Measurements from ENCODE around the gene HDGF. TPM values are rescaled to one million over a fixed set of nuclear protein-coding genes. Genes with fewer than 3 reads are reported as not detected.

Gene HDGF
- 61.6 TPM for total RNA-seq

DNA sequence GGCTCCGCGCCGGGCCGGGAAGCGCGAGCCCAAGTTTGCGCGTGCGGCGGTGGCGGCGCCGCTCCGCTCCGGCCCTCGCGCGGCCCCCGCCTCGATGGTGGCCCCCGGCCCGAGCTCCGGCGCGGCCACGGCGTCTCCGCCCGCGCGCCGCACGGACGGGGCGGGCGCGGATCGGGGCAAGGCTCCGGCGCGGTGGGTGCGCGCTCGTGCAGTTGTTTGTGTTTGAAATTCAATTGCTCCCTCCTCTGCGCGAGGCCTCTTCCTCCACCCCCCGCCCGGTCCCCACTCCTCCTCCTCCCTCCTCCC lies at the start of gene HDGF:
TSS of gene HDGF (minus strand) at position 225 of the 306 bp plus-strand sequence. CDS start 246 bp downstream, outside the sequence.
- H3K27me3 ChIP-seq (ENCODE audit: control insufficient read depth in 3 of 3, insufficient read depth in 3 of 3, low read length in 3 of 3) = no peaks in the 10 kb centered on the region
- peak within 1 kb of the TSS; percentile 98 to 99 (median 98) for H3K9ac ChIP-seq (ENCODE audit: low read depth in 1 of 3, low read length in 3 of 3)
- H3K4me3 ChIP-seq (ENCODE audit: low read length in 3 of 3) = peak within 1 kb of the TSS; percentile 93 to 98 (median 95)
- no peaks in the 10 kb centered on the region for H3K9me3 ChIP-seq (ENCODE audit: control insufficient read depth in 3 of 3, low read length in 3 of 3)
- H3K27ac ChIP-seq (ENCODE audit: low read depth, low read length) = peak within 1 kb of the TSS; percentile 100
- H3K36me3 ChIP-seq (ENCODE audit: control insufficient read depth in 3 of 3, insufficient read depth in 3 of 3, low read length in 3 of 3) = peaks cover 0 to 4% (median 0%) of the 10 kb centered on the region in 3 donors
- peaks cover 48 to 65% (median 61%) of the 10 kb centered on the region in 3 donors for H3K4me1 ChIP-seq (ENCODE audit: control insufficient read depth in 3 of 3, insufficient read depth in 3 of 3, low read length in 3 of 3)

GRCh38 chr1:156797212-156797871 lies 45.9 kb upstream of the HDGF start:
- no peak overlapping the region for H3K4me3 ChIP-seq (ENCODE audit: low read length in 3 of 3)
- peaks cover 19 to 24% (median 21%) of the 10 kb centered on the region in 3 donors for H3K4me1 ChIP-seq (ENCODE audit: control insufficient read depth in 3 of 3, insufficient read depth in 3 of 3, low read length in 3 of 3)
- no peaks in the 10 kb centered on the region for H3K27me3 ChIP-seq (ENCODE audit: control insufficient read depth in 3 of 3, insufficient read depth in 3 of 3, low read length in 3 of 3)
- H3K9me3 ChIP-seq (ENCODE audit: control insufficient read depth in 3 of 3, low read length in 3 of 3) = no peaks in the 10 kb centered on the region
- H3K36me3 ChIP-seq (ENCODE audit: control insufficient read depth in 3 of 3, insufficient read depth in 3 of 3, low read length in 3 of 3) = peaks cover 39 to 67% (median 58%) of the 10 kb centered on the region in 3 donors
- H3K9ac ChIP-seq (ENCODE audit: low read depth in 1 of 3, low read length in 3 of 3) = no peak overlapping the region
- no peak overlapping the region for H3K27ac ChIP-seq (ENCODE audit: low read depth, low read length)

DNA sequence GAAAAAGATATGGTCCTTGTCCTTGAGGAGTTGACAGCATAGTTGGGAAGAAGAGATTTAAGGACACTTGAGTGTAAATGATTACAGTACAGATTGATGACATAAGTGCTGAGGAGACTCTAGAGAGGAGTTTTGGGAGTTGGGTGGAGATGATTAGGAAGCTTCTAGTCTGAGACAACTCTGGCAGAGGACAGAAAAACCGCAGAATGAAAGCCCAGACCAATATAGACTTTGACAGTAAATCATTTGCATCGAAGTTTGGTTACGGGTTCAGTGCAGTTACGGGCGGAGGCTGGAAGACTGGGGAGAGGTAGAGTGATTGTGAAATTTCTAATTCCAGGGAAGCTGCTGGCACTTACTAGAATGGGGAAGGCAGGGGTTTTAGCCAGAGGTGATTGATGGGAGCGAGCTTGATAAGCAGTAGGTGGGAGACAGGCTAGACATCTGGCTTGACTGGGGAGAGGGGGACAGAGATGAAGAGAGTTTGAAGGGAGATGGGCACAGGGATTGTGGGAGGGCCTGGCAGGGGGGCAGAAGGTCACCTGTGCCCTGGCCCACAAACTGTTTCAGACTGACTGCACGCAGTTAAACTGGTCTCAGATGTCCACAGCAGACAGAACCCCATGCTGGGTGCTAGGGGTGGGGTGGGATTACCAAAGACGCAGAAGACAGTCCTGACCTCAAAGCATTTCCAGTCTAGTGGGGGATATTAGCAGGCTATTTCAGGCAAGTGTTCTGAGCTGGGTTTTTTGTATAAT lies 45.0 kb upstream of the HDGF start:
- Histone ChIP-seq H3K9me3 (ENCODE audit: control insufficient read depth in 3 of 3, low read length in 3 of 3) (no peaks in the 10 kb centered on the region), H3K36me3 (ENCODE audit: control insufficient read depth in 3 of 3, insufficient read depth in 3 of 3, low read length in 3 of 3) (peaks cover 47 to 75% (median 64%) of the 10 kb centered on the region in 3 donors), H3K27ac (ENCODE audit: low read depth, low read length) (no peak overlapping the region), H3K27me3 (ENCODE audit: control insufficient read depth in 3 of 3, insufficient read depth in 3 of 3, low read length in 3 of 3) (no peaks in the 10 kb centered on the region), H3K4me3 (ENCODE audit: low read length in 3 of 3) (no peak overlapping the region), H3K4me1 (ENCODE audit: control insufficient read depth in 3 of 3, insufficient read depth in 3 of 3, low read length in 3 of 3) (peaks cover 11 to 15% (median 13%) of the 10 kb centered on the region in 3 donors), H3K9ac (ENCODE audit: low read depth in 1 of 3, low read length in 3 of 3) (no peak overlapping the region)

DNA sequence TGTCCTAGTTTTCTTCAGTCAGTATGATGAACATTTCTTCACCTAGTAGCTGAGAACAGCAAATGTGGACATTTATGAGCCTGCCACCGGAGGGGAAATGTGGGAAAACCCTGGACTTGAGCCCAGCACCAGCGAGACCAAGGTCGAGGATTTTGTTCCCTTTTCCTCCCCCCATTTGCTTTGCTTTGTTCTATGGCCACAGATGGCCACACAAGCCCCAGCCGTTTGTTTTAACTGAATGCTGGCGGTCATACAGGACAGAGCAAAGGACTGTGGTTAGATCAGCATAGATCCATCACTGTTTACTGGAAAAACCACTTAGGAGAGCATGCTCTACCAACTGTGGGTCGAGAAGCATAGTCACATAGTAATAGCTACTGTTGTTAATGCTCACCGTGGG lies 44.3 kb upstream of the HDGF start:
- Histone ChIP-seq H3K9ac (ENCODE audit: low read depth in 1 of 3, low read length in 3 of 3) (no peak overlapping the region), H3K36me3 (ENCODE audit: control insufficient read depth in 3 of 3, insufficient read depth in 3 of 3, low read length in 3 of 3) (peaks cover 45 to 78% (median 72%) of the 10 kb centered on the region in 3 donors)

DNA sequence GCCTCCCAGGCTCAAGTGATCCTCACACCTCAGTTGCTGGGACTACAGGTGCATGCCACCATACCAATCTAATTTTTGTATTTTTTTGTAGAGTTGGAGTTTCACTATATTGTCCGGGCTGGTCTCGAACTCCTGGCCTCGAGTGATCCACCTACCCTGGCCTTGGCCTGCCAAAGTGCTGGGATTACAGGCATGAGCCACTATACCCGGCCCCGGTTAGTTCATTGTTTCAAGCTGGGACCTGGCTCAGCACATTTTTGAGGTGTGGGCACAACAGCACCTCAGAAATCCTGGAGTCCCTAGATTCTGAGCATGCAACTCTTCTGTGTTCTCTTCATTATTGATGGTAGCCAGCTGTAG lies 43.9 kb upstream of the HDGF start:
- no peak overlapping the region for H3K27ac ChIP-seq (ENCODE audit: low read depth, low read length)
- peaks cover 0 to 5% (median 1%) of the 10 kb centered on the region in 3 donors for H3K4me1 ChIP-seq (ENCODE audit: control insufficient read depth in 3 of 3, insufficient read depth in 3 of 3, low read length in 3 of 3)
- H3K27me3 ChIP-seq (ENCODE audit: control insufficient read depth in 3 of 3, insufficient read depth in 3 of 3, low read length in 3 of 3) = no peaks in the 10 kb centered on the region
- no peaks in the 10 kb centered on the region for H3K9me3 ChIP-seq (ENCODE audit: control insufficient read depth in 3 of 3, low read length in 3 of 3)
- H3K36me3 ChIP-seq (ENCODE audit: control insufficient read depth in 3 of 3, insufficient read depth in 3 of 3, low read length in 3 of 3) = peaks cover 42 to 74% (median 72%) of the 10 kb centered on the region in 3 donors
- no peak overlapping the region for H3K4me3 ChIP-seq (ENCODE audit: low read length in 3 of 3)
- no peak overlapping the region for H3K9ac ChIP-seq (ENCODE audit: low read depth in 1 of 3, low read length in 3 of 3)

More for the DNA sequence above, 44.3 kb upstream of the HDGF start:
- H3K27ac ChIP-seq (ENCODE audit: low read depth, low read length) = no peak overlapping the region
- H3K27me3 ChIP-seq (ENCODE audit: control insufficient read depth in 3 of 3, insufficient read depth in 3 of 3, low read length in 3 of 3) = no peaks in the 10 kb centered on the region
- no peaks in the 10 kb centered on the region for H3K9me3 ChIP-seq (ENCODE audit: control insufficient read depth in 3 of 3, low read length in 3 of 3)
- peaks cover 4 to 8% (median 5%) of the 10 kb centered on the region in 3 donors for H3K4me1 ChIP-seq (ENCODE audit: control insufficient read depth in 3 of 3, insufficient read depth in 3 of 3, low read length in 3 of 3)
- no peak overlapping the region for H3K4me3 ChIP-seq (ENCODE audit: low read length in 3 of 3)

GRCh38 chr1:156794506-156795373 lies 43.3 kb upstream of the HDGF start:
- Histone ChIP-seq H3K4me3 (ENCODE audit: low read length in 3 of 3) (no peak overlapping the region), H3K27ac (ENCODE audit: low read depth, low read length) (no peak overlapping the region), H3K4me1 (ENCODE audit: control insufficient read depth in 3 of 3, insufficient read depth in 3 of 3, low read length in 3 of 3) (no peaks in the 10 kb centered on the region), H3K36me3 (ENCODE audit: control insufficient read depth in 3 of 3, insufficient read depth in 3 of 3, low read length in 3 of 3) (peaks cover 45 to 72% (median 70%) of the 10 kb centered on the region in 3 donors), H3K27me3 (ENCODE audit: control insufficient read depth in 3 of 3, insufficient read depth in 3 of 3, low read length in 3 of 3) (no peaks in the 10 kb centered on the region), H3K9ac (ENCODE audit: low read depth in 1 of 3, low read length in 3 of 3) (no peak overlapping the region), H3K9me3 (ENCODE audit: control insufficient read depth in 3 of 3, low read length in 3 of 3) (no peaks in the 10 kb centered on the region)

GRCh38 chr1:156789621-156790318 lies 38.3 kb upstream of the HDGF start:
- Histone ChIP-seq H3K27me3 (ENCODE audit: control insufficient read depth in 3 of 3, insufficient read depth in 3 of 3, low read length in 3 of 3) (no peaks in the 10 kb centered on the region), H3K4me1 (ENCODE audit: control insufficient read depth in 3 of 3, insufficient read depth in 3 of 3, low read length in 3 of 3) (no peaks in the 10 kb centered on the region), H3K36me3 (ENCODE audit: control insufficient read depth in 3 of 3, insufficient read depth in 3 of 3, low read length in 3 of 3) (peaks cover 38 to 50% (median 47%) of the 10 kb centered on the region in 3 donors), H3K9me3 (ENCODE audit: control insufficient read depth in 3 of 3, low read length in 3 of 3) (no peaks in the 10 kb centered on the region), H3K27ac (ENCODE audit: low read depth, low read length) (no peak overlapping the region), H3K9ac (ENCODE audit: low read depth in 1 of 3, low read length in 3 of 3) (no peak overlapping the region), H3K4me3 (ENCODE audit: low read length in 3 of 3) (no peak overlapping the region)

DNA sequence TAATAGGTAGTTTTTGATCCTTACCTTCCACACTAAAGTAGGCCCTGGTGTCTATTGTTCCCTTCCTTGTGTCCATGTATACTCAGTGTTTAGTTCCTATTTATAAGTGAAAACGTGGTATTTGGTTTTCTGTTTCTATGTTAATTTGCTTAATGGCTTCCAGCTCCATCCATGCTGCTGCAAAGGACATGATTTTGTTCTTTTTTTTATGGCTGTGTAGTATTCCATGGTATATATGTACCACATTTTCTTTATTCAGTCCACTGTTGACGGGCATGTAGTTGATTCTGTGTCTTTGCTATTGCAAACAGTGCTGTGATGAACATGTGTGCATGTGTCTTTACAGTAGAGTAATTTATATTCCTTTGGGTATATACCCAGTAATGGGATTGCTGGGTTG lies 36.7 kb upstream of the HDGF start:
- H3K27me3 ChIP-seq (ENCODE audit: control insufficient read depth in 3 of 3, insufficient read depth in 3 of 3, low read length in 3 of 3) = no peaks in the 10 kb centered on the region
- no peaks in the 10 kb centered on the region for H3K4me1 ChIP-seq (ENCODE audit: control insufficient read depth in 3 of 3, insufficient read depth in 3 of 3, low read length in 3 of 3)
- no peak overlapping the region for H3K27ac ChIP-seq (ENCODE audit: low read depth, low read length)
- no peaks in the 10 kb centered on the region for H3K9me3 ChIP-seq (ENCODE audit: control insufficient read depth in 3 of 3, low read length in 3 of 3)
- peaks cover 37 to 47% (median 43%) of the 10 kb centered on the region in 3 donors for H3K36me3 ChIP-seq (ENCODE audit: control insufficient read depth in 3 of 3, insufficient read depth in 3 of 3, low read length in 3 of 3)
- no peak overlapping the region for H3K4me3 ChIP-seq (ENCODE audit: low read length in 3 of 3)
- no peak overlapping the region for H3K9ac ChIP-seq (ENCODE audit: low read depth in 1 of 3, low read length in 3 of 3)

DNA sequence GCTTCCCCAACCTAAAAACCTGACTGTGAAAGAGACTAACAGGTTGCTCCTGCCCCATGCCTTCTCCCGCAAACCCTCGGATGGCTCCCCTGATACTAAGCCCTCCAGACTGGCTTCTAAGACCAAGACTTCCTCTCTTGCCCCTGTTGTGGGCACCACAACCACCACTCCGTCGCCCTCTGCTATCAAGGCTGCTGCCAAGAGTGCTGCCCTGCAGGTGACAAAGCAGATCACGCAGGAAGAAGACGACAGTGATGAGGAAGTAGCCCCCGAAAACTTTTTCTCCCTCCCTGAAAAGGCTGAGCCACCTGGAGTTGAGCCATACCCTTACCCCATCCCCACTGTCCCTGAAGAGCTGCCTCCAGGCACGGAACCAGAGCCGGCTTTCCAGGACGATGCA lies 35.2 kb upstream of the HDGF start:
- Histone ChIP-seq H3K9ac (ENCODE audit: low read depth in 1 of 3, low read length in 3 of 3) (no peak overlapping the region), H3K9me3 (ENCODE audit: control insufficient read depth in 3 of 3, low read length in 3 of 3) (no peaks in the 10 kb centered on the region), H3K27ac (ENCODE audit: low read depth, low read length) (no peak overlapping the region), H3K4me1 (ENCODE audit: control insufficient read depth in 3 of 3, insufficient read depth in 3 of 3, low read length in 3 of 3) (peaks cover 0 to 4% (median 0%) of the 10 kb centered on the region in 3 donors), H3K36me3 (ENCODE audit: control insufficient read depth in 3 of 3, insufficient read depth in 3 of 3, low read length in 3 of 3) (peaks cover 31 to 40% (median 33%) of the 10 kb centered on the region in 3 donors), H3K27me3 (ENCODE audit: control insufficient read depth in 3 of 3, insufficient read depth in 3 of 3, low read length in 3 of 3) (no peaks in the 10 kb centered on the region), H3K4me3 (ENCODE audit: low read length in 3 of 3) (no peak overlapping the region)

All from skeletal muscle tissue (tissue), 4 donors.